Measurements from ENCODE around the gene CAND2. TPM values are rescaled to one million over a fixed set of nuclear protein-coding genes. Genes with fewer than 3 reads are reported as not detected.

The CAND2 gene
- total and polyA plus RNA-seq, 2 of the 8 experiments (the other 6 are each of a cell fraction or from before 2014, with no cell fraction given) = 8.7 TPM

DNA sequence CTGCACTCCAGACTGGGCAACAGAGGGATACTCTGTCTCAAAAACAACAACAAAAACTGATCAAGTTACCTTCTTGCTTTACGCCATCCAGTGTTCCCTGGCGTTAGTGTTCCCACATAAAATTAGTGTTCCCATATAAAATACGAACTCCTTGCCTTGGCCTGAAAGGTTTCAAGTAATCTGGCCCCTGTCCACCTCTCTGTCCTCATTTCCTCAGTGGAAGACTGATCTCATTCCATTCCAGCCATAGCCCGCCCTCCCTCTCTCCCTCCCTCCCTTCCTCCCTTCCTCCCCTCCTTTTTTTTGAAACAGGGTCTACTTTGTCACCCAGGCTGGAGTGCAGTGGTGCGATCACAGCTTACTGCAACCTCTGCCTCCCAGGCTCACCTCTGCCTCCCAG lies 2.8 kb upstream of the CAND2 start:
- FAIRE-seq (no peak), DNase-seq (ENCODE audit: low read depth in 1 of 2, low spot score in 2 of 2) (no peak)
- Histone ChIP-seq H3K79me2 (ENCODE audit: control insufficient read depth in 1 of 2, insufficient read depth in 2 of 2, low read length in 2 of 2) (no peaks in the 10 kb centered on the region), H3K9ac (replicated peaks in 1 of 4; ENCODE audit: extremely low read depth in 1 of 4, low read depth in 3 of 4, low read length in 3 of 4) (no peak overlapping the region), H4K5ac (ENCODE audit: insufficient read length, low read depth, low read length) (no peak overlapping the region), H2AK5ac (ENCODE audit: low read depth, low read length) (no peak overlapping the region), H3K4me2 (ENCODE audit: insufficient read depth in 1 of 2, low read depth in 2 of 2, low read length in 2 of 2) (no peak overlapping the region), H3K23ac (ENCODE audit: insufficient read length) (no peak overlapping the region), H2AFZ (ENCODE audit: low read length) (no peak overlapping the region), H2BK5ac (ENCODE audit: low read depth, low read length) (no peak overlapping the region), H3K4ac (replicated peaks; ENCODE audit: insufficient read length, low read depth, low read length) (no peak overlapping the region), H4K8ac (ENCODE audit: extremely low read depth, insufficient read depth, low read length) (no peak overlapping the region), H3K36me3 (ENCODE audit: control insufficient read depth in 2 of 4, insufficient read depth in 4 of 4, low read length in 3 of 4) (no peaks in the 10 kb centered on the region), H4K20me1 (replicated peaks in 1 of 2; ENCODE audit: control insufficient read depth in 1 of 2, insufficient read depth in 2 of 2, low read length in 2 of 2) (no peaks in the 10 kb centered on the region), H3K4me3 (ENCODE audit: extremely low read depth in 1 of 4, insufficient read depth in 2 of 4, low read depth in 3 of 4, low read length in 4 of 4) (no peak overlapping the region), H2BK120ac (replicated peaks; ENCODE audit: low read depth, low read length) (no peak overlapping the region), H3K27me3 (replicated peaks in 1 of 4; ENCODE audit: control insufficient read depth in 3 of 4, extremely low read depth in 1 of 4, insufficient read depth in 3 of 4, low read length in 3 of 4) (no peaks in the 10 kb centered on the region), H3K18ac (ENCODE audit: extremely low read depth, low read length) (no peak overlapping the region; the same call in 1 of the 2 replicates), H3K9me3 (ENCODE audit: insufficient read depth in 2 of 2, low read depth in 1 of 2, low read length in 1 of 2) (no peaks in the 10 kb centered on the region), H4K91ac (replicated peaks; ENCODE audit: insufficient read length, low read length) (no peak overlapping the region), H2BK20ac (ENCODE audit: low read length) (no peak overlapping the region), H3K4me1 (replicated peaks in 1 of 4; ENCODE audit: control insufficient read depth in 3 of 4, insufficient read depth in 4 of 4, low read length in 3 of 4) (peaks cover 0 to 10% (median 2%) of the 10 kb centered on the region in 4 experiments; a peak in 4 of 7 replicates), H3K79me1 (ENCODE audit: low read depth, low read length) (no peaks in the 10 kb centered on the region; the same call in 1 of the 2 replicates), H3K56ac (replicated peaks; ENCODE audit: insufficient read length, low read depth, low read length) (no peak overlapping the region), H3K23me2 (ENCODE audit: low read depth, low read length) (peaks cover 6% of the 10 kb centered on the region; the same call in 1 of the 2 replicates), H2BK12ac (ENCODE audit: low read depth, low read length) (no peak overlapping the region), H3K14ac (ENCODE audit: insufficient read length) (no peak overlapping the region), H3K27ac (ENCODE audit: low read depth, low read length) (no peak overlapping the region), H2BK15ac (ENCODE audit: low read length) (no peak overlapping the region)
- ChIA-PET CTCF (ENCODE audit: partially characterized antibody) (interaction anchor here (1.2 kb wide), 1 partner anchor 15 kb away, joined by 6 read pairs; no protein-coding TSS in a partner anchor), POLR2A (ENCODE audit: partially characterized antibody) (interaction anchor here (1.3 to 1.8 kb wide), 2 partner anchors 13 to 39 kb away, joined by 3 to 8 read pairs; no protein-coding TSS in a partner anchor)
- 93% methylated on average over 3 of the region's 5 CpGs; no CpG with 5 or more reads in 1 of the 2 experiments for WGBS, 2 experiments (ENCODE audit: extremely low coverage in 1 of 2, insufficient coverage in 1 of 2, insufficient read length in 1 of 2, insufficient replicate concordance in 2 of 2, low coverage in 1 of 2, low lambda C conversion rate in 2 of 2, missing lambda C conversion rate in 1 of 2)
- no peak for TF ChIP-seq RNF2 (IDR thresholded peaks at IDR 0.05; ENCODE audit: borderline replicate concordance, low read depth, low read length, missing control alignments, poor library complexity, severe bottlenecking)
- TF ChIP-seq E2F6 (IDR thresholded peaks at IDR 0.05) = no peak
- no peak for TF ChIP-seq ATF3 (IDR thresholded peaks at IDR 0.05; ENCODE audit: insufficient read depth, low read depth, low read length)
- no peak for TF ChIP-seq SIN3A (conservative IDR thresholded peaks at IDR 0.05 in 1 of 2, IDR thresholded peaks at IDR 0.05 in 1 of 2; ENCODE audit: low read depth in 1 of 2, low read length in 2 of 2)
- no peak for TF ChIP-seq SRF (IDR thresholded peaks at IDR 0.05; ENCODE audit: low read depth, low read length)
- no peak for TF ChIP-seq EZH2 (IDR thresholded peaks at IDR 0.05; ENCODE audit: low read depth, low read length, severe bottlenecking)
- TF ChIP-seq RXRA (IDR thresholded peaks at IDR 0.05; ENCODE audit: insufficient read depth, low read depth, low read length) = no peak
- TF ChIP-seq EGR1 (IDR thresholded peaks at IDR 0.05; ENCODE audit: borderline replicate concordance, low read depth, low read length) = no peak
- TF ChIP-seq SUZ12 (IDR thresholded peaks at IDR 0.05; ENCODE audit: low read length) = no peak
- TF ChIP-seq CBX8 (IDR thresholded peaks at IDR 0.05; ENCODE audit: borderline replicate concordance, low read depth, low read length) = no peak
- TF ChIP-seq TCF12 (IDR thresholded peaks at IDR 0.05; ENCODE audit: low read depth, low read length) = no peak
- no peak for TF ChIP-seq CBX5 (IDR thresholded peaks at IDR 0.05; ENCODE audit: low read depth, low read length)

Measured in H1 (cell line).